ENCODE data around the gene TSPAN17.

- TF ChIP-seq POLR2A (IDR thresholded peaks at IDR 0.05) (no peak), CTCF (IDR thresholded peaks at IDR 0.05) (no peak)
Measured at GRCh38 chr5:176601901-176602482, 45.3 kb upstream of the TSPAN17 start.
